GM21447 (cell line): ENCODE measurements around the gene OSM.

Experiments used
- ATAC-seq: cut with Tn5 transposase; IDR thresholded peaks from one replicate; pipeline ENCODE4 v1.9.1; 2021; ENCODE audit not compliant: unreplicated experiment

OSM gene

GRCh38 chr22:30266445-30267381 lies at the start of gene OSM:
Gene OSM (minus strand): TSS chr22:30266851. CDS start chr22:30266799, 52 bp downstream.
- ATAC-seq = no peak

- ATAC-seq = no peak
Observed at GRCh38 chr22:30315962-30316576, 49.4 kb upstream of the OSM start.

GRCh38 chr22:30314915-30315314 lies 48.3 kb upstream of the OSM start:
- ATAC-seq = no peak

- ATAC-seq = no peak
Observed at GRCh38 chr22:30313527-30314363, 47.1 kb upstream of the OSM start.

DNA sequence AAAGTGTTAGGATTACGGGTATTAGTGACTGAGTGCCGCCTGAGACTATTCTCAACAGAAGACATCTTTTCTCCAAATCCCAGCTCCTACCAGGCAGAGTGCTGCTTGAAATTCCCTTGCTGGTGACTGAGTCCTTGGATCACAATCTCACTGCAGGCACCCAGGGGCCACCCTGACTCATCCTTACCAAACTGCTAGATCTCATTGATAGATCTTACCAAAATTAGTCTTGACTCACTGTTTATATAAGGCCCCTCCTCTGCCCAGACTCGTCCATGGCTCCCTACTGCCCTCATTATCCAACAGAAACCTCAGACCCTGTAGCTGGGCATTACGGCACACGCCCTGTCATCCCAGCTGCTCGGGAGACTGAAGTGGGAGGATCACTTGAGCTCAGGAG lies 45.4 kb upstream of the OSM start:
- ATAC-seq = no peak

DNA sequence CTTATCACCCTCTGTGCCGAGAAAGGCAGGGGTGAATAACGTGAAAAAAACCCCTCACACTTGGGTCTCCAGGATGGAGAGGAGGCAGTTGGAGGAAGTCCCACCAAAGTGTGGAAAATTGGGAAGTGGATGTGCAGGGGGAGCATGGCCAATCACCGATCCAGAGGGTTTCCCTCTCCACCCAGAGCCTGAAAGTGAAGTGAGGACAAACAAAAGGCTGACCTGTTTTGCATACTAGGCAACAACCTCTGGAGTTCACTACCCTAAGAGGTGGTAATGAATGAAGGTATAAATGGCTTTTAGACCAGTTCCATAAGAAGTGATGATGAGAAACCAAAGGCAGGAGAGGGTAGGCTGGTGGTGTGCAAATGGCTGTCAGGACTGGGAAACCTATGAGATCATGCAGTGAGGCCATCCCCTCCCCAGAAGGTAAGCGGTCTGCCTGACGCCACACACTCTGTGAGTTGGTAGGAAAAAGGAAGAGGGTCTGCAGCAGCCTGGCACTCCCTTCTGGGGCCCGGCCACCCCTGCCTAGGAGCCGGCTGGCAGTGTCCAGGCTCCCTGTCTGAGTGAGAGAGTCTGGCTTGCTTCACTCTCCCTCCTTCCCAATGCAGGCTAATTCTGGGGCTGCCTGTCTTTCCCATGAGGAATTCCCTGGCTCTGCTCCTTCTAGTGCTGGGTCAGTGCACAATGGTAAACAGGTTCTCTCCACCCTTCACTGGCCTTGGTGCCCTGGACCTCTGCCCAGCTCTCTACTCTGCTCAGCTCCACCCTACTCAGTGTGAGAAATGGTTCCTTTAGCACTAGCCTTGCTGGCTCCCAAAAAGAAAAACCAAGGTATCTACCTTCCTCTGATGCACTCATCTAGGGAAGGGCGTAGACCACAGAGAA lies 44.5 kb upstream of the OSM start:
- no peak for ATAC-seq

DNA sequence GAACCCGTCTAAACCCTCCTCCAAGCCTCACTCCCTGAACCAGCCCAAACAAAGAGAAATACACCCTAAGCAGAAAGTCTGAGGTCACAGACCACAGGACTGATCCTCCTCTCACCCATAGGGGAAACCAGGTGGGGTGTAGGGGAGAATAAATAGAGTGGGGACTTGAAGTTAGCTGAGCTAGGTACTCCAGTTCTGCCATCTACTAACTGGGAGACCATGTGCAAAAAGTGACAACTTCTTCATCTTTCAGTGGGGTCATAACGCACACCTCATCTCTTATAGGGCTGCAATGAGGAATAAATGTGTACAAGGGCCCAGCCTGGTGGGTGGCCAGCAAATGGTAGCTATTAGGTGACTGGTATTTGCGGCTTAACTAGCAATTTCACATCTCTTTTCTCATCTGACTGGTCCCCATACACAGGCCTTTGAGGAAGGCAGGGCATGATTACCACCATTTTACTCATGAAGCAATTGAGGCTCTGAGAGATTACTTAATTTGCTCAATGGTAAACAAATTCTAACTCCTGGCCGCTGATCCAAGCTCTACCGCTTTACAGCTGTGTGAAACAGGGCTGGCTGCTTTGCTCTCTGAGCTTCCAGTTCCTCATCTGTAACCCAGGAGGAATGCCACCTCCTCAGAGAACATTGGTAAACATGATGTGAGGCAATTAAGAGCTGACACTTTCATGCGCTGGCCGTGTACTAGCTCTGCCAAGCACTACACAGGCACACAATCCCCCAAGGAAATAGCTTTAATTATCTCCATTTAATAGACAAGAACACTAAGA lies 43.5 kb upstream of the OSM start:
- ATAC-seq = no peak

DNA sequence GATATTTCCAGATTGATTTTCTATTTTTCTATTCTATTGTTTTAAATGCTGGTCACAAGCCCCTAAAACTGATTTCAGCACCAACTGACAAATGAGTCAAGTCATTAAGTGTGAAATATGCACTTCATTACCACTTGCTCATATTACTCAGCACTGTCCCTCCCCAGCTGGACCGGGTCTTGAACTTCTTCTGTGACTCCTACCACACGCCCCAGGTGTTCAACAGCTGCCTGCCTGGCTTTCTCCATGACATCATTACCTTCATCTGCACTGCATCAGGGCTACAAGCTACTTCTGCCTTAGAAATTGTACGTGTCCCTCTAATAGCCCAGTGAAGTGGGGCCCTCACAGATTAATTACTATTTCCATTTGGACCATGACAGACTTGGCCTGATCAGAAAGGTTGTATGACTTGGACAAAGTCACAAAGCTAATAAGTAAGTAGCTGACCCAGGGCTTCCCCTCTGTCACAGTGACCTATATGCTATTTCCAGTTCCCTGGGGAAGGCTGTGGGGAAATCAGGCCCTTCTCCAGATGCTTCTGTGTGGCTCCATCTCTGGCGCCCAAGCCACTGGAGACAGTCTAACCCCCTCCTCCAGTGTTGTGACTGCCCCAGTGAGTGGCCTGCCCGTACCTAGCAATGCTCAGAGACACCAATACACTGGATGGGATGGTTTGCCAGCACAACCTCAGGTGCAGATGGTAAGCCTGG lies 42.0 kb upstream of the OSM start:
- ATAC-seq = no peak

DNA sequence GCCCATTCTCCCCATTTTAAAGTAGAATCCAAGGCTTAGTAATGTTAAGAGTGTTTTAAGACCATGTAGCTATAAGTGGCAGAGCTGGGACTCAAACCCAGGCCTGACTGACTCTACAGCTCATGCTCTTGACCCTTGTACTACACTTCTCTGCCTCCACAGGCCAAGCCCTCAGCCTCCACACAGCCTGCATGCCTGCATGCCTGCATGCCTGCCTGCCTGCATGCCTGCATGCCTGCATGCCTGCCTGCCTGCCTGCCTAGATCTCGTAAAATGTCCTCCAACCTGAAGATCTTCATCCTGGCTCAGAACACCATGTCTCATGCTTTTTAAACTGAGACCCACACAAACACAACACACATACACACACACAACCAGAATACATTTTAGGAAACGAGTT lies 41.4 kb upstream of the OSM start:
- no peak for ATAC-seq

DNA sequence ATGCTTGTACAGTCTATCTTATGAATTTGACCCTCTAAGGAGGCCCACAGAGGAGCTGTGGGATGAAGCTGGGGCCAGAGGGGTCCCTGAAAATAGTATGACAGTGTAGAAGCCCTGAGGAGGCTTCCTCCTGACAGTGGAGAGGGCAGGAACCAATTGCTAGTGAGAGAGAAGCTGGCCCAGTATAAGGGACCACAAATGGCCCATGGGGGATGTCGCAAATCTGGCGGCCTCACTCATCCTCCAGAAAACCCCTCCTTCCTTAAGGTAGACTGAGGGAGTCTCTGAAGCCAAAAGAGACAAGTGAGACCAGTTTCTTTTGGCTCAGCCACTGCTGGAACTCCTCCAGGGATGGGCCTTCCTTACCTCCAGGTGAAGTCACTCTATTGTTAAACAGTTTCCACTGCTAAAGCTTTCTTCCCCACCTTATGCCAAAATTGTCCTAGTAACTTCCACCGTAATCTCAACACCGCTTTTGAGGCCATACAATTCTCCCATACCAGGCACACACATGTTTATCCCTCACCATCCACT lies 40.5 kb upstream of the OSM start:
- ATAC-seq = no peak

DNA sequence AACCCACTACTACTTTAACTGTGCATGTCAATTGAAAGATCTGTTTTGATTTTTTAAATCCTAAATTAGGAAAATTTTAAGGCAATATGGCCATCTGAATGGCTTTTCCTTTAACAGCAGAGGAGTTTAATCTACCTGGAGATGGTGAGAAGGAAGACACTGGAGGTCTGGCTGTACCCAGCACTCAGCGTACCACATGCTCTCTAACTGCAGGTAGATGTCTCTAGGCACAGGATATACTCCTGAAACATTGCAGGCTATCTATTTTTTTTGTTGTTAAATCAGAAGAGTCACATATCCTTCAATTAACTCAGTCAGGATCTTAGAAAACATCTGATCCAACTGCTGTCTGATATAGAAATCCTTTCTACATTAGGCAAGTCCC lies 40.0 kb upstream of the OSM start:
- no peak for ATAC-seq

- no peak for ATAC-seq
Observed at GRCh38 chr22:30305906-30306626, 39.4 kb upstream of the OSM start.

- peak; percentile 35 for ATAC-seq
Observed at GRCh38 chr22:30305519-30305905, 38.9 kb upstream of the OSM start.

- ATAC-seq = no peak
Observed at GRCh38 chr22:30304495-30305244, 38.0 kb upstream of the OSM start.

DNA sequence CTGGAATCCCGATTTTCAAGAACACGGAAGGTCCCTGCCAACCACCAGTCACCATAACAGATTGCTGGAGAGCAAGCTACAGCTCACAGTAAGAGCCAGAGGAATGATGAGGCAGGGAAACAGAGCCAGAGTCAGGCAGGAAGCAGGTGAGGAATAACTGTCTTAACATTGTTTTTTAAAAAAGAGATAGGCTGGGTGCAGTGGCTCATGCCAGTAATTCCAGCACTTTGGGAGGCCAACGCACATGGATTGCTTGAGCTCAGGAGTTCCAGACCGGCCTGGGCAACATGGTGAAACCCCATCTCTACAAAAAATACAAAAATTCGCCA lies 36.1 kb upstream of the OSM start:
- no peak for ATAC-seq

- ATAC-seq = no peak
Observed at GRCh38 chr22:30301995-30302809, 35.6 kb upstream of the OSM start.

GRCh38 chr22:30299322-30299721 lies 32.7 kb upstream of the OSM start:
- no peak for ATAC-seq
